B cell (primary cell): ENCODE measurements around the gene EIF3B.

Experiments
- EZH2 ChIP-seq: IDR thresholded peaks from 2 replicates; pipeline ENCODE4 v1.6.1; 2012; ENCODE audit warnings: borderline replicate concordance, low read depth, mild to moderate bottlenecking, moderate library complexity, low read length; ENCODE audit not compliant: insufficient read depth, poor library complexity, severe bottlenecking
- TF ChIP-seq, protein P1 (sequence below): fragments of 200-600 bp; IDR thresholded peaks from one replicate; pipeline ENCODE4 v1.8.0; 2022; ENCODE audit warnings: antibody characterized with exemption, mild to moderate bottlenecking

DNA sequence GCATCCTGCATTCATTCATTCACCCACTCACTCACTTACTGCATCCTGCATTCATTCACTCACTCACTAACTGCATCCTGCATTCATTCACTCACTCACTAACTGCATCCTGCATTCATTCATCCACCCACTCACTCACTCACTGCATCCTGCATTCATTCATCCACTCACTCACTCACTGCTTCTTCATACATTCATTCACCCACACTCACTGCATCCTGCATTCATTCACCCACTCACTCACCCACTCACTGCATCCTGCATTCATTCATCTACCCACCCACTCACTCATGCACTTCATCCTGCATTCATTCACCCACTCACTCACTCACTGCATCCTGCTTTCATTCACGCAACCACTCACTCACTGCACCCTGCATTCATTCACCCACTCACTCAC is 38.8 kb upstream of the EIF3B start:
- TF ChIP-seq, protein P1, sequence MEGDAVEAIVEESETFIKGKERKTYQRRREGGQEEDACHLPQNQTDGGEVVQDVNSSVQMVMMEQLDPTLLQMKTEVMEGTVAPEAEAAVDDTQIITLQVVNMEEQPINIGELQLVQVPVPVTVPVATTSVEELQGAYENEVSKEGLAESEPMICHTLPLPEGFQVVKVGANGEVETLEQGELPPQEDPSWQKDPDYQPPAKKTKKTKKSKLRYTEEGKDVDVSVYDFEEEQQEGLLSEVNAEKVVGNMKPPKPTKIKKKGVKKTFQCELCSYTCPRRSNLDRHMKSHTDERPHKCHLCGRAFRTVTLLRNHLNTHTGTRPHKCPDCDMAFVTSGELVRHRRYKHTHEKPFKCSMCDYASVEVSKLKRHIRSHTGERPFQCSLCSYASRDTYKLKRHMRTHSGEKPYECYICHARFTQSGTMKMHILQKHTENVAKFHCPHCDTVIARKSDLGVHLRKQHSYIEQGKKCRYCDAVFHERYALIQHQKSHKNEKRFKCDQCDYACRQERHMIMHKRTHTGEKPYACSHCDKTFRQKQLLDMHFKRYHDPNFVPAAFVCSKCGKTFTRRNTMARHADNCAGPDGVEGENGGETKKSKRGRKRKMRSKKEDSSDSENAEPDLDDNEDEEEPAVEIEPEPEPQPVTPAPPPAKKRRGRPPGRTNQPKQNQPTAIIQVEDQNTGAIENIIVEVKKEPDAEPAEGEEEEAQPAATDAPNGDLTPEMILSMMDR, result no peak
- TF ChIP-seq EZH2, result no peak
